ENCODE results near the gene STK40. TPM values are rescaled to one million over a fixed set of nuclear protein-coding genes. Genes with fewer than 3 reads are reported as not detected.

The STK40 gene
- total RNA-seq, 1 experiment from 2014 or later: 49.6 TPM

- no peaks in the 10 kb centered on the region for H3K9me3 ChIP-seq (ENCODE audit: control insufficient read depth, insufficient read depth, low read depth, low read length)
- H3K4me3 ChIP-seq (ENCODE audit: low read depth in 2 of 2, low read length in 2 of 2): peak overlapping the region; percentile 65 to 85
- ChIA-PET CTCF (no interaction called here), POLR2A (interaction anchor here (1.0 kb wide), 1 partner anchor 158 kb away, joined by 5 read pairs; the partner anchor contains the start of gene TRAPPC3)
- BruUV-seq (replicated peaks): no TSS peak
- ATAC-seq: peak; percentile 97
- DNase-seq (ENCODE audit: low read depth, low spot score): peak; percentile 50
- in situ Hi-C loops (cut with HindIII; ENCODE audit: low pct_unique_long_range_greater_than_20kb, low sequenced_read_pairs): no loop called here
- TF ChIP-seq SIN3A (IDR thresholded peaks at IDR 0.05; ENCODE audit: borderline replicate concordance, insufficient read depth, low read depth, low read length) (0 out of 2 replicates have a peak, but pooled peaks have one; percentile 70), TCF7L2 (IDR thresholded peaks at IDR 0.05; ENCODE audit: low read depth, low read length) (no peak), POLR2AphosphoS5 (IDR thresholded peaks at IDR 0.05; ENCODE audit: low read depth, low read length) (peak; percentile 79)
- H3K4me1 ChIP-seq (ENCODE audit: control insufficient read depth, insufficient read depth, low read length): peaks cover 15% of the 10 kb centered on the region
- intact Hi-C loops (cut with micrococcal nuclease; ENCODE audit: unreplicated experiment): no loop called here
- H3K36me3 ChIP-seq (ENCODE audit: control insufficient read depth, insufficient read depth, low read length): peaks cover 11% of the 10 kb centered on the region
- peak overlapping the region; percentile 88 for H3K27ac ChIP-seq (ENCODE audit: low read length)
- H3K27me3 ChIP-seq (ENCODE audit: control insufficient read depth, insufficient read depth, low read length): no peaks in the 10 kb centered on the region
Observed at GRCh38 chr1:36306902-36307456, 78.7 kb downstream of the STK40 start.

- in situ Hi-C loops (cut with HindIII; ENCODE audit: low pct_unique_long_range_greater_than_20kb, low sequenced_read_pairs) (no loop called here), intact Hi-C loops (cut with micrococcal nuclease; ENCODE audit: unreplicated experiment) (no loop called here)
- Histone ChIP-seq H3K9me3 (ENCODE audit: control insufficient read depth, insufficient read depth, low read depth, low read length) (no peaks in the 10 kb centered on the region), H3K36me3 (ENCODE audit: control insufficient read depth, insufficient read depth, low read length) (peaks cover 15% of the 10 kb centered on the region), H3K4me3 (ENCODE audit: low read depth in 2 of 2, low read length in 2 of 2) (peak within 1 kb of the TSS; percentile 65 to 85), H3K27ac (ENCODE audit: low read length) (peak within 1 kb of the TSS; percentile 88), H3K4me1 (ENCODE audit: control insufficient read depth, insufficient read depth, low read length) (peaks cover 15% of the 10 kb centered on the region), H3K27me3 (ENCODE audit: control insufficient read depth, insufficient read depth, low read length) (no peaks in the 10 kb centered on the region)
- CTCF ChIA-PET: interaction anchor here (0.6 to 1.5 kb wide), 4 partner anchors 21 to 211 kb away, joined by 3 to 6 read pairs (median 4); partner anchors contain the start of gene TRAPPC3
- POLR2A ChIA-PET: interaction anchor here (0.7 to 1.0 kb wide), 2 partner anchors 24 to 157 kb away, joined by 3 to 5 read pairs; partner anchors contain the start of gene TRAPPC3
- BruUV-seq (replicated peaks): no TSS peak
- no peak for TF ChIP-seq CTCF (IDR thresholded peaks at IDR 0.05)
- peak; percentile 65 for TF ChIP-seq TCF7L2 (IDR thresholded peaks at IDR 0.05; ENCODE audit: low read depth, low read length)
- TF ChIP-seq POLR2AphosphoS5 (IDR thresholded peaks at IDR 0.05; ENCODE audit: low read depth, low read length): peak; percentile 36; the same call in 1 of the 2 replicates
- peak; percentile 86 for ATAC-seq
- DNase-seq (ENCODE audit: low read depth, low spot score): no peak
Observed at GRCh38 chr1:36306210-36306901, 79.4 kb downstream of the STK40 start, which contains the start of gene SH3D21. TSS of gene SH3D21 (plus strand) at chr1:36306368. CDS start at chr1:36306421, 53 bp downstream.

GRCh38 chr1:36305915-36306209 lies 79.9 kb downstream of the STK40 start:
- Histone ChIP-seq H3K4me1 (ENCODE audit: control insufficient read depth, insufficient read depth, low read length) (peaks cover 15% of the 10 kb centered on the region), H3K36me3 (ENCODE audit: control insufficient read depth, insufficient read depth, low read length) (peaks cover 16% of the 10 kb centered on the region), H3K27ac (ENCODE audit: low read length) (peak overlapping the region; percentile 67; the same call in 1 of the 2 replicates), H3K27me3 (ENCODE audit: control insufficient read depth, insufficient read depth, low read length) (no peaks in the 10 kb centered on the region), H3K9me3 (ENCODE audit: control insufficient read depth, insufficient read depth, low read depth, low read length) (no peaks in the 10 kb centered on the region), H3K4me3 (ENCODE audit: low read depth in 2 of 2, low read length in 2 of 2) (peak overlapping the region; percentile 65 to 85; a peak in 3 of 4 replicates)
- intact Hi-C loops (cut with micrococcal nuclease; ENCODE audit: unreplicated experiment): no loop called here
- ChIA-PET POLR2A (interaction anchor here (0.7 kb wide), 1 partner anchor 23 kb away, joined by 3 read pairs; no protein-coding TSS in a partner anchor), CTCF (interaction anchor here (0.7 to 1.5 kb wide), 3 partner anchors 20 to 156 kb away, joined by 3 to 6 read pairs (median 5); partner anchors contain the start of gene TRAPPC3)
- ATAC-seq (peak; percentile 7), DNase-seq (ENCODE audit: low read depth, low spot score) (no peak)
- TF ChIP-seq REST (IDR thresholded peaks at IDR 0.05; ENCODE audit: insufficient read depth in 1 of 2, low read depth in 2 of 2, low read length in 1 of 2) (no peak), POLR2AphosphoS5 (IDR thresholded peaks at IDR 0.05; ENCODE audit: low read depth, low read length) (no peak), SIN3A (IDR thresholded peaks at IDR 0.05; ENCODE audit: borderline replicate concordance, insufficient read depth, low read depth, low read length) (no peak), TCF7L2 (IDR thresholded peaks at IDR 0.05; ENCODE audit: low read depth, low read length) (no peak), CTCF (IDR thresholded peaks at IDR 0.05) (no peak)
- no TSS peak for BruUV-seq (replicated peaks)
- in situ Hi-C loops (cut with HindIII; ENCODE audit: low pct_unique_long_range_greater_than_20kb, low sequenced_read_pairs): no loop called here

Data from Panc1 (cell line).